Right cardiac atrium (tissue), 5 donors: ENCODE measurements around the gene KCNQ1. TPM values are rescaled to one million over a fixed set of nuclear protein-coding genes. Genes with fewer than 3 reads are reported as not detected.

ENCODE experiments used
- ATAC-seq, 2 donors: fragments of 200-7000 bp; cut with Tn5 transposase; one replicate each; pipeline versions ENCODE4 v1.8.0 to v1.9.1; 2020; ENCODE audit warnings: moderate library complexity in 2 of 2, mild to moderate bottlenecking in 1 of 2
- DNase-seq, 3 donors: peaks; one replicate each; pipeline ENCODE4 v3.0.0-alpha.2; 2020
- H3K27ac ChIP-seq: one replicate; pipeline ENCODE4 v1.5.1; 2013; ENCODE audit warnings: mild to moderate bottlenecking, low read length, control low read depth, moderate library complexity
- H3K27me3 ChIP-seq: one replicate; pipeline ENCODE4 v1.6.1; 2013; ENCODE audit not compliant: control insufficient read depth, insufficient read depth
- H3K4me1 ChIP-seq: one replicate; pipeline ENCODE4 v1.6.1; 2013; ENCODE audit warnings: low read length; ENCODE audit not compliant: control insufficient read depth, insufficient read depth
- H3K4me3 ChIP-seq: one replicate; pipeline ENCODE4 v1.5.1; 2013; ENCODE audit warnings: low read length, control low read depth
- H3K9me3 ChIP-seq: one replicate; pipeline ENCODE4 v1.6.1; 2013; ENCODE audit warnings: low read length; ENCODE audit not compliant: control insufficient read depth
- WGBS: extraction: QIAGEN DNeasy Blood & Tissue Kit; methylation state at CpG from one replicate; pipeline ENCODE4 v1.1.7; 2013; 5-methylcytosine and 5-hydroxymethylcytosine counted together
- intact Hi-C, 4 donors: fragments of 100-400 bp; cut with DNase I; formaldehyde crosslinking; loops; one replicate each; pipeline versions ENCODE4 v1.11.0 to v1.14.0; 2022 to 2023
- polyA plus RNA-seq: library from polyadenylated mRNA; stranded (reverse); fragments of 200-250 nt; gene quantifications from one replicate; pipeline ENCODE4 v1.2.3, GENCODE V29; 2013
- total RNA-seq, 4 donors: library from RNA; stranded (reverse); fragmentation: NEBNext Ultra II Directional; extraction: Animal tissue kit (Norgen Biotek cat#: 25700); gene quantifications; one replicate each; pipeline ENCODE4 v1.2.1, GENCODE V29; 2021
- donor health status: healthy with polysubstance abuse.
- donor health status: DM: no; HTN: yes; CAD: no.
- donor health status: DM: no; HTN: no; CAD: no.
- donor health status: DM: no; HTN: yes; CAD: no; lungs with severe emphysema.
- donor health status: DM: yes; HTN: yes; CAD: no.

The KCNQ1 gene
- total and polyA plus RNA-seq, 5 donors: 36.4 to 46.8 (median 37.7) TPM

- intact Hi-C loops: no loop called here
- no peaks in the 10 kb centered on the region for H3K27me3 ChIP-seq
- H3K9me3 ChIP-seq: no peaks in the 10 kb centered on the region
- peaks cover 7% of the 10 kb centered on the region for H3K4me1 ChIP-seq
- H3K27ac ChIP-seq: no peak overlapping the region
- DNase-seq: peak in 1 of 3 donors; percentile 5
- ATAC-seq: no peak
- WGBS: 89% methylated on average over 20 of the region's 20 CpGs
- H3K4me3 ChIP-seq: no peak overlapping the region
Observed at GRCh38 chr11:2805388-2806056, 360.7 kb downstream of the KCNQ1 start.

- no peaks in the 10 kb centered on the region for H3K9me3 ChIP-seq
- H3K4me1 ChIP-seq: peaks cover 12% of the 10 kb centered on the region
- H3K4me3 ChIP-seq: no peak overlapping the region
- DNase-seq (peak; percentile 16 to 65 (median 49)), ATAC-seq (no peak)
- H3K27ac ChIP-seq: no peak overlapping the region
- intact Hi-C loops: no loop called here
- no peaks in the 10 kb centered on the region for H3K27me3 ChIP-seq
- WGBS: 77% methylated on average over 24 of the region's 24 CpGs
Observed at GRCh38 chr11:2806351-2807024, 361.7 kb downstream of the KCNQ1 start.

GRCh38 chr11:2807025-2807681 lies 362.3 kb downstream of the KCNQ1 start:
- 38% methylated on average over 39 of the region's 39 CpGs for WGBS
- intact Hi-C loops: no loop called here
- H3K27ac ChIP-seq: no peak overlapping the region
- peaks cover 16% of the 10 kb centered on the region for H3K4me1 ChIP-seq
- no peaks in the 10 kb centered on the region for H3K27me3 ChIP-seq
- peak; percentile 77 to 94 (median 93) for DNase-seq
- peak; percentile 56 to 64 for ATAC-seq
- H3K9me3 ChIP-seq: no peaks in the 10 kb centered on the region
- no peak overlapping the region for H3K4me3 ChIP-seq

GRCh38 chr11:2807801-2808241 lies 363.0 kb downstream of the KCNQ1 start:
- peaks cover 18% of the 10 kb centered on the region for H3K4me1 ChIP-seq
- 80% methylated on average over 11 of the region's 11 CpGs for WGBS
- ATAC-seq: no peak

GRCh38 chr11:2808850-2809846 lies 364.3 kb downstream of the KCNQ1 start:
- intact Hi-C loops: no loop called here
- Histone ChIP-seq H3K27ac (no peak overlapping the region), H3K9me3 (no peaks in the 10 kb centered on the region), H3K4me3 (no peak overlapping the region), H3K4me1 (peaks cover 20% of the 10 kb centered on the region), H3K27me3 (no peaks in the 10 kb centered on the region)
- ATAC-seq: no peak
- 86% methylated on average over 15 of the region's 15 CpGs for WGBS
- DNase-seq: peak; percentile 5 to 37 (median 18)

More at GRCh38 chr11:2807801-2808241, 363.0 kb downstream of the KCNQ1 start:
- Histone ChIP-seq H3K27me3 (no peaks in the 10 kb centered on the region), H3K4me3 (no peak overlapping the region), H3K9me3 (no peaks in the 10 kb centered on the region), H3K27ac (no peak overlapping the region)
- intact Hi-C loops: no loop called here
- peak; percentile 19 to 62 (median 60) for DNase-seq

- H3K27ac ChIP-seq: no peak overlapping the region
- no peaks in the 10 kb centered on the region for H3K9me3 ChIP-seq
- H3K27me3 ChIP-seq: no peaks in the 10 kb centered on the region
- DNase-seq (no peak), ATAC-seq (no peak)
- intact Hi-C loops: no loop called here
- WGBS: 95% methylated on average over 1 of the region's 1 CpG
- peaks cover 20% of the 10 kb centered on the region for H3K4me1 ChIP-seq
- no peak overlapping the region for H3K4me3 ChIP-seq
Observed at GRCh38 chr11:2809854-2810253, 365.0 kb downstream of the KCNQ1 start.

GRCh38 chr11:2810411-2811205 lies 365.8 kb downstream of the KCNQ1 start:
- DNase-seq (peak; percentile 32 to 69 (median 68)), ATAC-seq (no peak)
- intact Hi-C loops: no loop called here
- Histone ChIP-seq H3K4me3 (no peak overlapping the region), H3K9me3 (no peaks in the 10 kb centered on the region), H3K27me3 (no peaks in the 10 kb centered on the region), H3K4me1 (peaks cover 20% of the 10 kb centered on the region), H3K27ac (no peak overlapping the region)
- 69% methylated on average over 18 of the region's 18 CpGs for WGBS

GRCh38 chr11:2811206-2812091 lies 366.6 kb downstream of the KCNQ1 start:
- Histone ChIP-seq H3K4me3 (no peak overlapping the region), H3K9me3 (no peaks in the 10 kb centered on the region), H3K4me1 (peaks cover 20% of the 10 kb centered on the region), H3K27me3 (no peaks in the 10 kb centered on the region), H3K27ac (peak overlapping the region; percentile 65)
- ATAC-seq: peak; percentile 22 to 46
- 55% methylated on average over 34 of the region's 34 CpGs for WGBS
- intact Hi-C loops: no loop called here
- DNase-seq: peak; percentile 50 to 76 (median 72)

- peaks cover 20% of the 10 kb centered on the region for H3K4me1 ChIP-seq
- 22% methylated on average over 17 of the region's 17 CpGs for WGBS
- DNase-seq (peak; percentile 82 to 92 (median 90)), ATAC-seq (peak; percentile 75 to 84)
- H3K9me3 ChIP-seq: no peaks in the 10 kb centered on the region
- H3K4me3 ChIP-seq: peak overlapping the region; percentile 1
- H3K27me3 ChIP-seq: no peaks in the 10 kb centered on the region
- H3K27ac ChIP-seq: peak overlapping the region; percentile 65
- intact Hi-C loops: no loop called here
Observed at GRCh38 chr11:2812371-2812991, 367.7 kb downstream of the KCNQ1 start.
